ENCODE data around the gene NR5A2. TPM values are rescaled to one million over a fixed set of nuclear protein-coding genes. Genes with fewer than 3 reads are reported as not detected.
"Not testable (repeated sequence)": the region's sequence is repeated elsewhere in the genome, so short reads cannot be mapped to it uniquely, and the experiment has no call there.

NR5A2 gene
- total RNA-seq, 1 donor from 2014 or later, result 2.0 TPM

- peaks cover 5% of the 10 kb centered on the region for H3K9me3 Mint-ChIP-seq (ENCODE audit: unreplicated experiment)
- H3K27me3 Mint-ChIP-seq (ENCODE audit: unreplicated experiment), result peaks cover 2% of the 10 kb centered on the region
- H3K27ac Mint-ChIP-seq (ENCODE audit: unreplicated experiment), result no peak overlapping the region
- DNase-seq, result no peak
- H3K4me3 Mint-ChIP-seq (ENCODE audit: unreplicated experiment), result no peak overlapping the region
- peaks cover 12% of the 10 kb centered on the region for H3K36me3 Mint-ChIP-seq (ENCODE audit: unreplicated experiment)
- no peak for TF ChIP-seq CTCF (IDR thresholded peaks at IDR 0.05; ENCODE audit: partially characterized antibody, unreplicated experiment)
- H3K4me1 Mint-ChIP-seq (ENCODE audit: low read depth, unreplicated experiment), result peaks cover 1% of the 10 kb centered on the region
These were observed 155.2 kb downstream of the NR5A2 start for GRCh38 chr1:200182701-200183100.

- DNase-seq, result no peak
- peaks cover 1% of the 10 kb centered on the region for H3K4me1 Mint-ChIP-seq (ENCODE audit: low read depth, unreplicated experiment)
- no peak for TF ChIP-seq CTCF (IDR thresholded peaks at IDR 0.05; ENCODE audit: partially characterized antibody, unreplicated experiment)
- H3K9me3 Mint-ChIP-seq (ENCODE audit: unreplicated experiment), result peaks cover 5% of the 10 kb centered on the region
- H3K36me3 Mint-ChIP-seq (ENCODE audit: unreplicated experiment), result peaks cover 12% of the 10 kb centered on the region
- H3K27me3 Mint-ChIP-seq (ENCODE audit: unreplicated experiment), result peaks cover 2% of the 10 kb centered on the region
- no peak overlapping the region for H3K4me3 Mint-ChIP-seq (ENCODE audit: unreplicated experiment)
- H3K27ac Mint-ChIP-seq (ENCODE audit: unreplicated experiment), result no peak overlapping the region
These were observed 156.1 kb downstream of the NR5A2 start for GRCh38 chr1:200183637-200184036.

DNA sequence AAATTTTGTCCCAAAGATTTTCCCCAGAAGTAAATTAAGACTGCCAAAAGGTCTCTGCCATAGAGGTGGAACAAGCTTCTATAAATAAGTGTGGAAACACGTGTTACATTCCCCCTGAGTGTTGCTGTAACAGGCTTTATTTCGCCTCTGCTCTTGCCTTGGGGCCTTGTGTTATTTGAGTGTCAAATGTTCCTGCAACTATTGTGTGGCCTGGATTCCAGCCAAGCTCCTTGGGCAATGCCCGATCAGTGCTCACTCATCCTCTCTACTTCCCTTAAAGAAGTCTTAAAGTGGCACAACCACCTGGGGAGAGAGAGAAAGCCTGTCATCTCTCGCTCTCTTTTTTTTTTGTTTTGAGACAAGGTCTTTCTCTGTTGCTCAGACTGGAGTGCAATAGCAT, 156.7 kb downstream of the NR5A2 start:
- Mint-ChIP-seq H3K36me3 (ENCODE audit: unreplicated experiment) (peaks cover 12% of the 10 kb centered on the region), H3K9me3 (ENCODE audit: unreplicated experiment) (peaks cover 5% of the 10 kb centered on the region), H3K4me3 (ENCODE audit: unreplicated experiment) (no peak overlapping the region), H3K27ac (ENCODE audit: unreplicated experiment) (no peak overlapping the region), H3K27me3 (ENCODE audit: unreplicated experiment) (peaks cover 2% of the 10 kb centered on the region), H3K4me1 (ENCODE audit: low read depth, unreplicated experiment) (peaks cover 1% of the 10 kb centered on the region)
- TF ChIP-seq CTCF (IDR thresholded peaks at IDR 0.05; ENCODE audit: partially characterized antibody, unreplicated experiment), result no peak
- no peak for DNase-seq

DNA sequence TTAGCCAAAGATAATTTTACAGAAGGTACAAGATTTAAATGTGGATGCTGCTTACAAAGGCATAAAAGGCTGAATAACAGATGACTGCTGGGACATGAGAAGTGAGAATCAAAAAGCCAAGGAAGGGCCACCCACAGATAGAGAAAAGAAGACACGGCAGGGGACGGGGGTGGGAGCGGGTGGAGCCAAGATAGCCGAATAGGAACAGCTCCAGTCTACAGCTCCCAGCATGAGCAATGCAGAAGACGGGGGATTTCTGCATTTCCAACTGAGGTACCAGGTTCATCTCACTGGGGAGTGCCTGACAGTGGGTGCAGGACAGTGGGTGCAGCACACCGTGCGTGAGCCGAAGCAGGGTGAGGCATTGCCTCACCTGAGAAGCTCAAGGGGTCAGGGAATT, 157.7 kb downstream of the NR5A2 start:
- H3K4me3 Mint-ChIP-seq (ENCODE audit: unreplicated experiment); H3K9me3 Mint-ChIP-seq (ENCODE audit: unreplicated experiment); DNase-seq; H3K27me3 Mint-ChIP-seq (ENCODE audit: unreplicated experiment); H3K27ac Mint-ChIP-seq (ENCODE audit: unreplicated experiment); H3K4me1 Mint-ChIP-seq (ENCODE audit: low read depth, unreplicated experiment): not testable (repeated sequence)
- peaks cover 12% of the 10 kb centered on the region for H3K36me3 Mint-ChIP-seq (ENCODE audit: unreplicated experiment)

DNA sequence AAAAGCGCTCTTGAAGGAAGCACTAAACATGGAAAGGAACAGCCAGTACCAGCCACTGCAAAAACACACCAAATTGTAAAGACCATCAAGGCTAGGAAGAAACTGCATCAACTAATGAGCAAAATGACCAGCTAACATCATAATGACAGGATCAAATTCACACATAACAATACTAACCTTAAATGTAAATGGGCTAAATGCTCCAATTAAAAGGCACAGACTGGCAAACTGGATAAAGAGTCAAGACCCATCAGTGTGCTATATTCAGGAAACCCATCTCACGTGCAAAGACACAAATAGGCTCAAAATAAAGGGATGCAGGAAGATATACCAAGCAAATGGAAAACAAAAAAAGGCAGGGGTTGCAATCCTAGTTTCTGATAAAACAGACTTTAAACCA, 159.8 kb downstream of the NR5A2 start:
- H3K27me3 Mint-ChIP-seq (ENCODE audit: unreplicated experiment); H3K9me3 Mint-ChIP-seq (ENCODE audit: unreplicated experiment); H3K27ac Mint-ChIP-seq (ENCODE audit: unreplicated experiment); H3K4me3 Mint-ChIP-seq (ENCODE audit: unreplicated experiment); H3K4me1 Mint-ChIP-seq (ENCODE audit: low read depth, unreplicated experiment); DNase-seq: not testable (repeated sequence)
- peaks cover 12% of the 10 kb centered on the region for H3K36me3 Mint-ChIP-seq (ENCODE audit: unreplicated experiment)

GRCh38 chr1:200191993-200192392, 164.5 kb downstream of the NR5A2 start:
- Mint-ChIP-seq H3K4me3 (ENCODE audit: unreplicated experiment) (no peak overlapping the region), H3K27ac (ENCODE audit: unreplicated experiment) (no peak overlapping the region), H3K36me3 (ENCODE audit: unreplicated experiment) (no peaks in the 10 kb centered on the region), H3K9me3 (ENCODE audit: unreplicated experiment) (no peaks in the 10 kb centered on the region), H3K4me1 (ENCODE audit: low read depth, unreplicated experiment) (no peaks in the 10 kb centered on the region), H3K27me3 (ENCODE audit: unreplicated experiment) (peaks cover 1% of the 10 kb centered on the region)
- no peak for DNase-seq
- TF ChIP-seq CTCF (IDR thresholded peaks at IDR 0.05; ENCODE audit: partially characterized antibody, unreplicated experiment), result no peak

All from glutamatergic neuron (in vitro differentiated cells).